ENCODE measurements around the gene PCDHGA1. TPM values are rescaled to one million over a fixed set of nuclear protein-coding genes. Genes with fewer than 3 reads are reported as not detected.
"Not testable (repeated sequence)": the region's sequence is repeated elsewhere in the genome, so short reads cannot be mapped to it uniquely, and the experiment has no call there.

The PCDHGA1 gene
- total RNA-seq, 4 donors from 2014 or later = 0.26 to 0.38 (median 0.33) TPM

GRCh38 chr5:141417494-141418172 lies 87.3 kb downstream of the PCDHGA1 start, which contains the start of gene PCDHGB7:
Gene PCDHGB7, plus strand, starts transcription at chr5:141417677. Its CDS starts 183 bp downstream, at chr5:141417860.
- not testable (repeated sequence) for H3K27me3 ChIP-seq
- 18% methylated on average over 31 of the region's 47 CpGs for WGBS

GRCh38 chr5:141419074-141419880 lies 89.0 kb downstream of the PCDHGA1 start:
- no peak overlapping the region for H3K27ac ChIP-seq
- WGBS = 32% methylated on average over 15 of the region's 74 CpGs
- H3K9me3 ChIP-seq = peaks cover 70% of the 10 kb centered on the region
- no peaks in the 10 kb centered on the region for H3K4me1 ChIP-seq
- TF ChIP-seq POLR2AphosphoS5 (IDR thresholded peaks at IDR 0.05) = no peak
- TF ChIP-seq CTCF (IDR thresholded peaks at IDR 0.05) = no peak
- no peak for TF ChIP-seq EP300 (IDR thresholded peaks at IDR 0.05)
- no peak for TF ChIP-seq POLR2A (IDR thresholded peaks at IDR 0.05)
- H3K36me3 ChIP-seq = no peaks in the 10 kb centered on the region
- DNase-seq (ENCODE audit: low spot score in 2 of 2) = no peak
- no peak overlapping the region for H3K4me3 ChIP-seq
- H3K27me3 ChIP-seq = no peaks in the 10 kb centered on the region

More at GRCh38 chr5:141417494-141418172, 87.3 kb downstream of the PCDHGA1 start, which contains the start of gene PCDHGB7:
- not testable (repeated sequence) for DNase-seq (ENCODE audit: low spot score in 2 of 2); H3K27ac ChIP-seq; H3K4me1 ChIP-seq; H3K36me3 ChIP-seq
- Histone ChIP-seq H3K9me3 (peaks cover 70% of the 10 kb centered on the region), H3K4me3 (peak within 1 kb of the TSS; percentile 46)
- peak; percentile 15 to 63 for TF ChIP-seq CTCF (IDR thresholded peaks at IDR 0.05)

DNA sequence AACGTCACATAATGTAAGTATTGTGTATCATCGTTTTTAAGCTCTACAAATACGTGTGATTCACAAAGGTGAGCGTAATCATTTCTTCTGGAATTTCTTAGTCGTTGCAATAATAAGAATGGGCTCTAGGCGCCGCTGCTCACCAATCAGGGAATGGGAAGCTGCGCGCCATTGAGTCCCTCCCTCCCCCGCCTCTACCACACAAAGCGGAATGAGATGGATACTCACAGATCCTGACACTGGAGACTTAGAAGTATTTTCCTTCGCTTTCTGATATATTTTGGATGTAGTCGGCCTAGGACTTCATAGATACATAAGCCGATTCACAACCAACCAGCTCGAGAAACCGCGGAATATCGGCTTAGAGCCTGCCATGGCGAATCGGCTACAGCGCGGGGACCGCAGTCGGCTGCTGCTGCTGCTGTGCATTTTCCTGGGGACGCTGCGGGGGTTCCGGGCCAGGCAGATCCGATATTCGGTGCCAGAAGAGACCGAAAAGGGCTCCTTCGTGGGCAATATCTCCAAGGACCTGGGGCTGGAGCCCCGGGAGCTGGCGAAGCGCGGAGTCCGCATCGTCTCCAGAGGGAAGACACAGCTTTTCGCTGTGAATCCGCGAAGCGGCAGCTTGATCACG lies 90.7 kb downstream of the PCDHGA1 start, which contains the start of gene PCDHGA11:
Gene PCDHGA11 (plus strand): TSS at position 197 of the 634 bp plus-strand sequence. CDS start 177 bp downstream, at position 374.
- DNase-seq (ENCODE audit: low spot score in 2 of 2) = no peak
- no peaks in the 10 kb centered on the region for H3K36me3 ChIP-seq
- H3K4me1 ChIP-seq = no peaks in the 10 kb centered on the region
- peaks cover 64% of the 10 kb centered on the region for H3K9me3 ChIP-seq
- WGBS = 18% methylated on average over 40 of the region's 42 CpGs
- TF ChIP-seq CTCF (IDR thresholded peaks at IDR 0.05) (peak in 1 of 2 donors; percentile 13), POLR2A (IDR thresholded peaks at IDR 0.05) (no peak)
- peak within 1 kb of the TSS; percentile 36 for H3K4me3 ChIP-seq
- no peak within 1 kb of the TSS for H3K27ac ChIP-seq
- H3K27me3 ChIP-seq = no peaks in the 10 kb centered on the region

DNA sequence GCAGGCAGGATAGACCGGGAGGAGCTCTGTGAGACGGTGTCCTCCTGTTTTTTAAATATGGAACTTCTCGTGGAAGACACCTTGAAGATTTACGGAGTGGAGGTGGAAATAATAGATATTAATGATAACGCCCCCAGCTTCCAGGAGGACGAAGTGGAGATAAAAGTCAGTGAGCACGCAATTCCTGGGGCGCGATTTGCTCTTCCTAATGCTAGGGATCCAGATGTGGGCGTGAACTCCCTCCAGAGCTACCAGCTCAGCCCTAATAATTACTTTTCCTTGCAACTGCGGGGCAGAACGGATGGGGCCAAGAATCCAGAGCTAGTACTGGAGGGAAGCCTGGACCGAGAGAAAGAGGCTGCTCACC lies 91.2 kb downstream of the PCDHGA1 start:
- Histone ChIP-seq H3K4me3 (peak overlapping the region; percentile 36), H3K4me1 (no peaks in the 10 kb centered on the region), H3K27me3 (no peaks in the 10 kb centered on the region), H3K27ac (no peak overlapping the region), H3K9me3 (peaks cover 69% of the 10 kb centered on the region), H3K36me3 (no peaks in the 10 kb centered on the region)
- WGBS = 14% methylated on average over 13 of the region's 13 CpGs
- no peak for DNase-seq (ENCODE audit: low spot score in 2 of 2)
- TF ChIP-seq POLR2A (IDR thresholded peaks at IDR 0.05) (no peak), CTCF (IDR thresholded peaks at IDR 0.05) (no peak), EP300 (IDR thresholded peaks at IDR 0.05) (no peak), POLR2AphosphoS5 (IDR thresholded peaks at IDR 0.05) (no peak)
